Liver (tissue), 3 donors: ENCODE results near the gene ARHGAP6.

Experiments
- ATF3 ChIP-seq: IDR thresholded peaks from 2 replicates; pipeline ENCODE4 v1.6.1; 2016; ENCODE audit warnings: antibody characterized with exemption
- YY1 ChIP-seq: IDR thresholded peaks from 2 replicates; pipeline ENCODE4 v1.6.1; 2016; ENCODE audit warnings: antibody characterized with exemption, mild to moderate bottlenecking
- TF ChIP-seq, protein P1 (sequence below): fragments of 150-350 bp; IDR thresholded peaks from 2 replicates; pipeline ENCODE4 v1.5.1; 2017; ENCODE audit warnings: improper control_type of control experiment, low read depth, low read length; ENCODE audit not compliant: missing input control
- TF ChIP-seq, protein P2 (sequence below): IDR thresholded peaks from 2 replicates; pipeline ENCODE4 v1.6.1; 2016; ENCODE audit warnings: antibody characterized with exemption
- donor health status: healthy.
- donor health status: healthy.

DNA sequence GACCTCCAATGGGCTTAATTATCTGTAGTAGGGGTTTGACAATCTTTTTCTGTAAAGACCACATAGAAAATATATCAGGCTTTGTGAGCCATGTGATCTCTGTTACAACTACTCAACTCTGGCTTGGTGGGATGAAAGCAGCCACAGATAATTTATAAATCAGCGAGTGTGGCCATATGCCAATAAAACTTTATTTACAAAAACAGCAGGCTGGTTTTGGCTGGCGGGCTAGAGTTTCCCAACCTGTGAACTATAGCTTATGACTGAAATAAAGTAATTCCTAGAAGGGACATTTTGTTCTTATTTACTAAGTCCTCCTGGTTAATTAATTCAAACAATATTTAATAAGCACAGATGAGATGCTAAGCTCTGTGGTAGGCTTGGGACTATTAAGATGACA, 408.4 kb downstream of the ARHGAP6 start:
- TF ChIP-seq, protein P1, sequence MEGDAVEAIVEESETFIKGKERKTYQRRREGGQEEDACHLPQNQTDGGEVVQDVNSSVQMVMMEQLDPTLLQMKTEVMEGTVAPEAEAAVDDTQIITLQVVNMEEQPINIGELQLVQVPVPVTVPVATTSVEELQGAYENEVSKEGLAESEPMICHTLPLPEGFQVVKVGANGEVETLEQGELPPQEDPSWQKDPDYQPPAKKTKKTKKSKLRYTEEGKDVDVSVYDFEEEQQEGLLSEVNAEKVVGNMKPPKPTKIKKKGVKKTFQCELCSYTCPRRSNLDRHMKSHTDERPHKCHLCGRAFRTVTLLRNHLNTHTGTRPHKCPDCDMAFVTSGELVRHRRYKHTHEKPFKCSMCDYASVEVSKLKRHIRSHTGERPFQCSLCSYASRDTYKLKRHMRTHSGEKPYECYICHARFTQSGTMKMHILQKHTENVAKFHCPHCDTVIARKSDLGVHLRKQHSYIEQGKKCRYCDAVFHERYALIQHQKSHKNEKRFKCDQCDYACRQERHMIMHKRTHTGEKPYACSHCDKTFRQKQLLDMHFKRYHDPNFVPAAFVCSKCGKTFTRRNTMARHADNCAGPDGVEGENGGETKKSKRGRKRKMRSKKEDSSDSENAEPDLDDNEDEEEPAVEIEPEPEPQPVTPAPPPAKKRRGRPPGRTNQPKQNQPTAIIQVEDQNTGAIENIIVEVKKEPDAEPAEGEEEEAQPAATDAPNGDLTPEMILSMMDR = no peak
- TF ChIP-seq YY1 = no peak
- no peak for TF ChIP-seq ATF3
- TF ChIP-seq, protein P2, sequence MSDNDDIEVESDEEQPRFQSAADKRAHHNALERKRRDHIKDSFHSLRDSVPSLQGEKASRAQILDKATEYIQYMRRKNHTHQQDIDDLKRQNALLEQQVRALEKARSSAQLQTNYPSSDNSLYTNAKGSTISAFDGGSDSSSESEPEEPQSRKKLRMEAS = no peak
